ENCODE results near the gene TSPAN8. TPM values are rescaled to one million over a fixed set of nuclear protein-coding genes. Genes with fewer than 3 reads are reported as not detected.

Gene TSPAN8
- total RNA-seq, 1 experiment from 2014 or later: 4.2 TPM

DNA sequence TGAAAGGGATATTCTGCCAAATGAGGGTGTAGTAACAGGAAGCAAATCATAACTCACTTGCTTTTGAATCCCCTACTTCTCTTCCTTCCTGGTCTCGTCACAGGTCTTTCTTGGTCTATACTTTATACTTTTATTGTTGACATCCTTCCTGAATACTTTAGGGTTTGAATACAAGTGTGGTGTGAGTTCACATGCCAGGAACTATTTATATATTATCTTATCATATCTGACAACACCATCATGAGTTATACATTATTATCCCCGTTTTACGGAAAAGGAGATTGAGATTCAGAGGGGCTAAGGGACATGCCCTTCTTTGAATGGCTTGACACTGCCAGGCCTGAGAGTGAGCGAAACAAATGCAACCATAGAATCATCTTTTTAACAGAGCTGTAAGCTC lies 33.0 kb upstream of the TSPAN8 start:
- ATAC-seq (no peak), DNase-seq (ENCODE audit: low read depth, low spot score) (no peak)
- ChIA-PET POLR2A (no interaction called here), CTCF (no interaction called here)
- Histone ChIP-seq H3K36me3 (ENCODE audit: control insufficient read depth, insufficient read depth, low read length) (no peaks in the 10 kb centered on the region), H3K27me3 (ENCODE audit: control insufficient read depth, insufficient read depth, low read length) (no peaks in the 10 kb centered on the region), H3K9me3 (ENCODE audit: control insufficient read depth, insufficient read depth, low read depth, low read length) (no peaks in the 10 kb centered on the region), H3K27ac (ENCODE audit: low read length) (no peak overlapping the region), H3K4me1 (ENCODE audit: control insufficient read depth, insufficient read depth, low read length) (no peaks in the 10 kb centered on the region), H3K4me3 (ENCODE audit: low read depth in 2 of 2, low read length in 2 of 2) (no peak overlapping the region)
- in situ Hi-C loops (cut with HindIII; ENCODE audit: low pct_unique_long_range_greater_than_20kb, low sequenced_read_pairs): no loop called here
- no TSS peak for BruUV-seq (replicated peaks)
- intact Hi-C loops (cut with micrococcal nuclease; ENCODE audit: unreplicated experiment): no loop called here
- TF ChIP-seq TCF7L2 (IDR thresholded peaks at IDR 0.05; ENCODE audit: low read depth, low read length): no peak
- TF ChIP-seq SIN3A (IDR thresholded peaks at IDR 0.05; ENCODE audit: borderline replicate concordance, insufficient read depth, low read depth, low read length): no peak
- no peak for TF ChIP-seq CTCF (IDR thresholded peaks at IDR 0.05)
- no peak for TF ChIP-seq REST (IDR thresholded peaks at IDR 0.05; ENCODE audit: insufficient read depth in 1 of 2, low read depth in 2 of 2, low read length in 1 of 2)
- no peak for TF ChIP-seq POLR2AphosphoS5 (IDR thresholded peaks at IDR 0.05; ENCODE audit: low read depth, low read length)

DNA sequence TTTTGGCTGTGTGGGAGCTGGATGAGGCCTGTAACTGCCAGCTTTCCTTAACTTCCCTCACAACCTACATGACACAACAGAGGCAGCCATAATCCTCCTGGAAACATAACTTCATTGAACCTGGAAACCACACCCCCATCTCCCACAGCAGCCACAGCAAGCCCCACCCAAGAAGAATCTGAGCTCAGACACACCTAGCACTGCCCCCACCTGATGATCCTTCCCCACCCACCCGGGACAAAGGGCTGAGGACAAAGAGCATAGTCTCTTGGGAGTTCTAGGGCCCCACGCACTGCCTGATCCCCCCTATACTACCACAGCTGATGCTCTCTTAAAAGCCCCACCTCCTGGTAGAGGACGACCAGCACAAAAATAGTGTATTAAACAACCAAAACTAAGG lies 29.6 kb upstream of the TSPAN8 start:
- DNase-seq (ENCODE audit: low read depth, low spot score) (no peak), ATAC-seq (no peak)
- CTCF ChIA-PET: no interaction called here
- in situ Hi-C loops (cut with HindIII; ENCODE audit: low pct_unique_long_range_greater_than_20kb, low sequenced_read_pairs): no loop called here
- Histone ChIP-seq H3K9me3 (ENCODE audit: control insufficient read depth, insufficient read depth, low read depth, low read length) (no peaks in the 10 kb centered on the region), H3K27ac (ENCODE audit: low read length) (no peak overlapping the region), H3K36me3 (ENCODE audit: control insufficient read depth, insufficient read depth, low read length) (no peaks in the 10 kb centered on the region), H3K27me3 (ENCODE audit: control insufficient read depth, insufficient read depth, low read length) (no peaks in the 10 kb centered on the region), H3K4me1 (ENCODE audit: control insufficient read depth, insufficient read depth, low read length) (no peaks in the 10 kb centered on the region), H3K4me3 (ENCODE audit: low read depth in 2 of 2, low read length in 2 of 2) (no peak overlapping the region)
- POLR2A ChIA-PET: no interaction called here
- BruUV-seq (replicated peaks): no TSS peak
- intact Hi-C loops (cut with micrococcal nuclease; ENCODE audit: unreplicated experiment): no loop called here
- TF ChIP-seq POLR2AphosphoS5 (IDR thresholded peaks at IDR 0.05; ENCODE audit: low read depth, low read length): no peak

DNA sequence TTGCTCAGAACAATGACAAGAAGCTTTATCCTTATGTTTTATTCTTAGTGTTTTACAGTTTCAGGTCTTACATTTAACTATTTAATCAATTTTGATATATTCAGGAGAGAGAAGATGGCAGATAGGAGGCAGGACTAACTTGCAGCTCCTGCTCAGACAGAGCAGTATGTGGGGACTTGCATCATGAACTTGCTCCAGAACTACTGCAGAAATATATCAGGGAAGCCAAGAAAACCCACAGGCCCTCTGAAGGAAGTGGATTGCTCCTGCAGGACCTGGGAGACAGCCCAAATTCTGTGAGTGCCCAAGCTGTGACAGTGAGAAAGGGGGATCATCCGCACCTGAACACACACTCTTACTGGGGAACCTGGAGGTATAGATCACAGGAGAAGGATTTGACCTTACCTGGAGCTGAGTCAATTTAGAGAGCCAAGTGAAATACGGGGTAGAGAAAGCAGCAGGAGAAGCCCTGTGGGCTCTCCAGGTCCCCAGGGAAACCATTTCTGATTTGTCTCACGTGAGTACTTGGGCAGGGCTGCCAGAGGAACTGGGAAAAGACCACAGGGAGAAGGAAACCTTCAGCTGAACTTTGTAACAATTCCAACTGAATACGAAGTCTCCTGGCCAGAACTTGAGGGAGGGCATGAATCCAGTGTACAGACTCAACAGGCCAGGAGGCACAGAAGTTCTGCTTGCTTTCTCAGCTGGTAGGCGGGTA lies 28.9 kb upstream of the TSPAN8 start:
- DNase-seq (ENCODE audit: low read depth, low spot score): no peak
- in situ Hi-C loops (cut with HindIII; ENCODE audit: low pct_unique_long_range_greater_than_20kb, low sequenced_read_pairs): no loop called here
- ChIA-PET POLR2A (no interaction called here), CTCF (no interaction called here)
- ATAC-seq: no peak
- Histone ChIP-seq H3K4me3 (ENCODE audit: low read depth in 2 of 2, low read length in 2 of 2) (no peak overlapping the region), H3K27ac (ENCODE audit: low read length) (no peak overlapping the region), H3K27me3 (ENCODE audit: control insufficient read depth, insufficient read depth, low read length) (no peaks in the 10 kb centered on the region), H3K36me3 (ENCODE audit: control insufficient read depth, insufficient read depth, low read length) (no peaks in the 10 kb centered on the region), H3K9me3 (ENCODE audit: control insufficient read depth, insufficient read depth, low read depth, low read length) (no peaks in the 10 kb centered on the region), H3K4me1 (ENCODE audit: control insufficient read depth, insufficient read depth, low read length) (no peaks in the 10 kb centered on the region)
- intact Hi-C loops (cut with micrococcal nuclease; ENCODE audit: unreplicated experiment): no loop called here
- no peak for TF ChIP-seq CTCF (IDR thresholded peaks at IDR 0.05)
- TF ChIP-seq SIN3A (IDR thresholded peaks at IDR 0.05; ENCODE audit: borderline replicate concordance, insufficient read depth, low read depth, low read length): no peak
- no peak for TF ChIP-seq REST (IDR thresholded peaks at IDR 0.05; ENCODE audit: insufficient read depth in 1 of 2, low read depth in 2 of 2, low read length in 1 of 2)
- TF ChIP-seq TCF7L2 (IDR thresholded peaks at IDR 0.05; ENCODE audit: low read depth, low read length): no peak
- no peak for TF ChIP-seq POLR2AphosphoS5 (IDR thresholded peaks at IDR 0.05; ENCODE audit: low read depth, low read length)
- BruUV-seq (replicated peaks): no TSS peak
